Measurements from ENCODE around the gene MRPL24. TPM values are rescaled to one million over a fixed set of nuclear protein-coding genes. Genes with fewer than 3 reads are reported as not detected.
A peak's percentile ranks its signal among the peaks of the same experiment; 100 is the strongest.

Gene MRPL24
- total and polyA plus RNA-seq, 2 of the 8 experiments (the other 6 are each of a cell fraction or from before 2014, with no cell fraction given), result 29.7 to 35.2 TPM

DNA sequence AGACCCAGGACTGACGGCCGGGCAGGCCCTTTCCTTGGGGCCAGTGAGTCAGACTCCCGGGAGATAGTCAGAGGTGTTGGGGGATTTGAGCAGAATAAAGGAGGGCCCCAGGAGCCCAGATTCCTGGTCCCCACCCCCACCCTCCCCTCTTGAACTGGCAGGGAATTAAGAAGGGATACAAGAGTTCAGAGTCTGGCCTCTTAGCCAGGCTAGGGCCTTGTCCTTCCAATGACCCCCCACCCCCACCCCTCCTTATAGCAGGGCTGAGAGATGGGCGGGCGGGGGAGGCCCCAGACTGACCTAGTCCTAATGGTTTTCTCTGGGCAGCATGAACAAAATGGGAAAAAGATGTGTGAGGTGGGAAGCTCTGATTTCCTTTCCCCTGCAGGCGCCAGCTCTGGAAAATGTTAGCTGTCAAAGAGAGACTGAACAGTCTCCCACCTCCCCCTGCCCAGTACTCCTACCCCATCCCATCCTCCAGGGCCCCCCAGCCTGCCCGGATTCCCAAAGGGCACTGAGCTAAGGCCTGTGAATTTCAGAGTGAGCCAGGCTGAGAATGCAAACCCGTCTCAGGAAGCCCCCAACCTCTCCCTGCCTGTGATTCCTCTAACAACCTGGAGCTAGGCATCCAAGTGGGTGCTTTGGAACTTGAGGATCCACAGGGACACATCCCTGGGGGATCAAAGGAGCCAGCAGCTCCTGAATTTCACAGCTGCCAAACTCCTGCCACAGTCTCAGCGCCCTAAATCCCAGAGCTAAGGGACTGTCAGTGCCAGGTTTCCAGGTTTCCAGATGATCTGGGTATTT lies 29.7 kb downstream of the MRPL24 start:
- no peak overlapping the region for H4K5ac ChIP-seq (ENCODE audit: insufficient read length, low read depth, low read length)
- peak overlapping the region; percentile 6; the same call in 1 of the 2 replicates for H2BK5ac ChIP-seq (ENCODE audit: low read depth, low read length)
- peaks cover 12% of the 10 kb centered on the region; the same call in 1 of the 2 replicates for H3K23me2 ChIP-seq (ENCODE audit: low read depth, low read length)
- peaks cover 18 to 48% (median 37%) of the 10 kb centered on the region in 4 experiments for H3K4me1 ChIP-seq (replicated peaks in 1 of 4; ENCODE audit: control insufficient read depth in 3 of 4, insufficient read depth in 4 of 4, low read length in 3 of 4)
- no peaks in the 10 kb centered on the region for H3K27me3 ChIP-seq (replicated peaks in 1 of 4; ENCODE audit: control insufficient read depth in 3 of 4, extremely low read depth in 1 of 4, insufficient read depth in 3 of 4, low read length in 3 of 4)
- no peak overlapping the region for H4K91ac ChIP-seq (replicated peaks; ENCODE audit: insufficient read length, low read length)
- no peak overlapping the region for H3K14ac ChIP-seq (ENCODE audit: insufficient read length)
- H3K23ac ChIP-seq (ENCODE audit: insufficient read length), result no peak overlapping the region
- no peak overlapping the region for H3K27ac ChIP-seq (ENCODE audit: low read depth, low read length)
- H3K9ac ChIP-seq (replicated peaks in 1 of 4; ENCODE audit: extremely low read depth in 1 of 4, low read depth in 3 of 4, low read length in 3 of 4), result no peak overlapping the region; a peak in 1 of 7 replicates
- POLR2A ChIA-PET (ENCODE audit: partially characterized antibody), result interaction anchor here (0.6 to 16.9 kb wide), 13 partner anchors 8 to 78 kb away, joined by 3 to 530 read pairs (median 7); partner anchors contain the start of genes HDGF, ISG20L2, METTL25B and NES
- 56% methylated on average over 9 of the region's 9 CpGs; no CpG with 5 or more reads in 1 of the 2 experiments for whole genome bisulfite sequencing, 2 experiments (ENCODE audit: extremely low coverage in 1 of 2, insufficient coverage in 1 of 2, insufficient read length in 1 of 2, insufficient replicate concordance in 2 of 2, low coverage in 1 of 2, low lambda C conversion rate in 2 of 2, missing lambda C conversion rate in 1 of 2)
- TF ChIP-seq SP4 (IDR thresholded peaks at IDR 0.05; ENCODE audit: low read length) (no peak), JUND (IDR thresholded peaks at IDR 0.05; ENCODE audit: low read length) (0 out of 2 replicates have a peak, but pooled peaks have one; percentile 7), RXRA (IDR thresholded peaks at IDR 0.05; ENCODE audit: insufficient read depth, low read depth, low read length) (0 out of 2 replicates have a peak, but pooled peaks have one; percentile 64), TAF1 (IDR thresholded peaks at IDR 0.05; ENCODE audit: low read depth, low read length) (0 out of 2 replicates have a peak, but pooled peaks have one; percentile 16)
- DNase-seq (ENCODE audit: low read depth in 1 of 2, low spot score in 2 of 2) (peak in 1 of 2 experiments; percentile 51), FAIRE-seq (no peak)
- H4K8ac ChIP-seq (ENCODE audit: extremely low read depth, insufficient read depth, low read length), result 0 out of 2 replicates have a peak overlapping the region, but pooled peaks have one; percentile 7
- peak overlapping the region in 2 of 4 experiments; percentile 2 to 18; a peak in 3 of 8 replicates for H3K4me3 ChIP-seq (ENCODE audit: extremely low read depth in 1 of 4, insufficient read depth in 2 of 4, low read depth in 3 of 4, low read length in 4 of 4)
- no peaks in the 10 kb centered on the region for H3K9me3 ChIP-seq (ENCODE audit: insufficient read depth in 2 of 2, low read depth in 1 of 2, low read length in 1 of 2)
- H3K18ac ChIP-seq (ENCODE audit: extremely low read depth, low read length), result peak overlapping the region; percentile 81
- CTCF ChIA-PET (ENCODE audit: partially characterized antibody), result interaction anchor here (0.6 to 66.0 kb wide), 10 partner anchors 6 to 183 kb away, joined by 3 to 4284 read pairs (median 5); partner anchors contain the start of genes CRABP2, HAPLN2, INSRR and ISG20L2
- no peak overlapping the region for H2BK15ac ChIP-seq (ENCODE audit: low read length)
- H3K79me1 ChIP-seq (ENCODE audit: low read depth, low read length), result no peaks in the 10 kb centered on the region
- H4K20me1 ChIP-seq (replicated peaks in 1 of 2; ENCODE audit: control insufficient read depth in 1 of 2, insufficient read depth in 2 of 2, low read length in 2 of 2), result no peaks in the 10 kb centered on the region
- H3K4me2 ChIP-seq (ENCODE audit: insufficient read depth in 1 of 2, low read depth in 2 of 2, low read length in 2 of 2), result peak overlapping the region; percentile 46 to 77; a peak in 3 of 4 replicates
- no peaks in the 10 kb centered on the region for H3K36me3 ChIP-seq (ENCODE audit: control insufficient read depth in 2 of 4, insufficient read depth in 4 of 4, low read length in 3 of 4)
- H3K4ac ChIP-seq (replicated peaks; ENCODE audit: insufficient read length, low read depth, low read length), result peak overlapping the region; percentile 44
- 0 out of 2 replicates have a peak overlapping the region, but pooled peaks have one; percentile 32 for H2BK20ac ChIP-seq (ENCODE audit: low read length)
- no peak overlapping the region for H3K56ac ChIP-seq (replicated peaks; ENCODE audit: insufficient read length, low read depth, low read length)
- H3K79me2 ChIP-seq (ENCODE audit: control insufficient read depth in 1 of 2, insufficient read depth in 2 of 2, low read length in 2 of 2), result no peaks in the 10 kb centered on the region
- H2BK12ac ChIP-seq (ENCODE audit: low read depth, low read length), result 0 out of 2 replicates have a peak overlapping the region, but pooled peaks have one; percentile 9
- no peak overlapping the region for H2AFZ ChIP-seq (ENCODE audit: low read length)
- H2BK120ac ChIP-seq (replicated peaks; ENCODE audit: low read depth, low read length), result no peak overlapping the region
- no peak overlapping the region for H2AK5ac ChIP-seq (ENCODE audit: low read depth, low read length)

Measured in H1 (cell line).